ENCODE data around the gene MTHFR. TPM values are rescaled to one million over a fixed set of nuclear protein-coding genes. Genes with fewer than 3 reads are reported as not detected.

Gene MTHFR
- total and polyA plus RNA-seq, 2 of the 8 experiments (the other 6 are each of a cell fraction or from before 2014, with no cell fraction given) = 8.7 to 18.5 TPM

DNA sequence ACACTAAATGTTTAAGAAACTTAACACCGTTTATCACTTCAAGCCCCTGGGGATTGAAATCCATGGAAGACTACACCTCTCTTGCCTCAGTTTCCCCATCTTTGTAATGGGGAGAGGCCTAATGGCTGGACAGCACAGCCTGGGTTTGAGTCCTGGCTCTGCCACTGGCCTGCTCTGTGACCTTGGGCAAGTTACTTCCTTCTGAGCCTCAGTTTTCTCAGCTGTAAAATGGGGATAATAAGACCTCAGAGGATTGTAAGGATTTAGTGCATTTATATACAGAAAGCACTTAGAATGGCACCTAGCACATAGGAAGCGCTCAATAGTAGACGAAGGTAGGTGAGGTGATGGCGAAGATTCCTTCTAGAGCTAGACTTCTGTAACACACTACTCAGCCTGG lies 64.3 kb downstream of the MTHFR start:
- no peak for TF ChIP-seq GABPA (IDR thresholded peaks at IDR 0.05; ENCODE audit: borderline replicate concordance, insufficient read depth, low read length)
- no peak for TF ChIP-seq SRF (IDR thresholded peaks at IDR 0.05; ENCODE audit: low read depth, low read length)
- TF ChIP-seq KDM1A (IDR thresholded peaks at IDR 0.05; ENCODE audit: borderline replicate concordance, low read length) = 0 out of 2 replicates have a peak, but pooled peaks have one; percentile 28
- H3K4me1 ChIP-seq (replicated peaks in 1 of 4; ENCODE audit: control insufficient read depth in 3 of 4, insufficient read depth in 4 of 4, low read length in 3 of 4) = peaks cover 3 to 24% (median 8%) of the 10 kb centered on the region in 4 experiments; a peak in 5 of 7 replicates

More for the DNA sequence above, 64.3 kb downstream of the MTHFR start:
- H4K5ac ChIP-seq (ENCODE audit: insufficient read length, low read depth, low read length) = no peak overlapping the region
- no peak overlapping the region for H3K23ac ChIP-seq (ENCODE audit: insufficient read length)
- no peak overlapping the region for H3K27ac ChIP-seq (ENCODE audit: low read depth, low read length)
- WGBS, 2 experiments (ENCODE audit: extremely low coverage in 1 of 2, insufficient coverage in 1 of 2, insufficient read length in 1 of 2, insufficient replicate concordance in 2 of 2, low coverage in 1 of 2, low lambda C conversion rate in 2 of 2, missing lambda C conversion rate in 1 of 2) = 95% methylated on average over 4 of the region's 4 CpGs; no CpG with 5 or more reads in 1 of the 2 experiments
- no peak overlapping the region for H2BK5ac ChIP-seq (ENCODE audit: low read depth, low read length)
- POLR2A ChIA-PET (ENCODE audit: partially characterized antibody) = interaction anchor here (0.6 to 1.9 kb wide), 8 partner anchors 11 to 168 kb away, joined by 3 to 7 read pairs (median 4); no protein-coding TSS in a partner anchor
- no peak overlapping the region for H3K14ac ChIP-seq (ENCODE audit: insufficient read length)
- H3K56ac ChIP-seq (replicated peaks; ENCODE audit: insufficient read length, low read depth, low read length) = no peak overlapping the region
- peaks cover 6% of the 10 kb centered on the region for H3K23me2 ChIP-seq (ENCODE audit: low read depth, low read length)
- H2AK5ac ChIP-seq (ENCODE audit: low read depth, low read length) = no peak overlapping the region
- H2BK15ac ChIP-seq (ENCODE audit: low read length) = no peak overlapping the region
- CTCF ChIA-PET (ENCODE audit: partially characterized antibody) = interaction anchor here (0.6 to 2.9 kb wide), 9 partner anchors 9 to 144 kb away, joined by 3 to 17 read pairs (median 4); no protein-coding TSS in a partner anchor
- no peak overlapping the region for H3K4me3 ChIP-seq (ENCODE audit: extremely low read depth in 1 of 4, insufficient read depth in 2 of 4, low read depth in 3 of 4, low read length in 4 of 4)
- H2AFZ ChIP-seq (ENCODE audit: low read length) = no peak overlapping the region
- H3K18ac ChIP-seq (ENCODE audit: extremely low read depth, low read length) = no peak overlapping the region
- peaks cover 0 to 9% of the 10 kb centered on the region in 2 experiments; a peak in 1 of 4 replicates for H3K79me2 ChIP-seq (ENCODE audit: control insufficient read depth in 1 of 2, insufficient read depth in 2 of 2, low read length in 2 of 2)
- H3K9me3 ChIP-seq (ENCODE audit: insufficient read depth in 2 of 2, low read depth in 1 of 2, low read length in 1 of 2) = no peaks in the 10 kb centered on the region
- H3K4ac ChIP-seq (replicated peaks; ENCODE audit: insufficient read length, low read depth, low read length) = no peak overlapping the region
- no peak overlapping the region for H2BK20ac ChIP-seq (ENCODE audit: low read length)
- peaks cover 2 to 7% (median 3%) of the 10 kb centered on the region in 4 experiments; a peak in 3 of 8 replicates for H3K36me3 ChIP-seq (ENCODE audit: control insufficient read depth in 2 of 4, insufficient read depth in 4 of 4, low read length in 3 of 4)
- no peaks in the 10 kb centered on the region for H3K27me3 ChIP-seq (replicated peaks in 1 of 4; ENCODE audit: control insufficient read depth in 3 of 4, extremely low read depth in 1 of 4, insufficient read depth in 3 of 4, low read length in 3 of 4)
- H4K20me1 ChIP-seq (replicated peaks in 1 of 2; ENCODE audit: control insufficient read depth in 1 of 2, insufficient read depth in 2 of 2, low read length in 2 of 2) = peaks cover 0 to 2% of the 10 kb centered on the region in 2 experiments
- peaks cover 2% of the 10 kb centered on the region; the same call in 1 of the 2 replicates for H3K79me1 ChIP-seq (ENCODE audit: low read depth, low read length)
- no peak overlapping the region for H4K91ac ChIP-seq (replicated peaks; ENCODE audit: insufficient read length, low read length)
- DNase-seq (ENCODE audit: low read depth in 1 of 2, low spot score in 2 of 2) (no peak), FAIRE-seq (no peak)
- H2BK120ac ChIP-seq (replicated peaks; ENCODE audit: low read depth, low read length) = no peak overlapping the region
- H2BK12ac ChIP-seq (ENCODE audit: low read depth, low read length) = no peak overlapping the region
- H3K9ac ChIP-seq (replicated peaks in 1 of 4; ENCODE audit: extremely low read depth in 1 of 4, low read depth in 3 of 4, low read length in 3 of 4) = no peak overlapping the region
- H3K4me2 ChIP-seq (ENCODE audit: insufficient read depth in 1 of 2, low read depth in 2 of 2, low read length in 2 of 2) = no peak overlapping the region
- H4K8ac ChIP-seq (ENCODE audit: extremely low read depth, insufficient read depth, low read length) = no peak overlapping the region

Measured in H1 (cell line).